Activated T-helper 1 cell treated with anti-CD3 and anti-CD28 coated beads, Interleukin-2, amount 50 U/mL, for 16 hours (primary cell): ENCODE results near the gene HIF1AN.

Experiments used
- DNase-seq, 2 donors: peaks; one replicate each; pipeline ENCODE4 v3.0.0-alpha.2; 2020; ENCODE audit warnings: low read depth in 1 of 2, low spot score in 1 of 2

Gene HIF1AN

GRCh38 chr10:100535715-100536353, at the start of gene HIF1AN:
TSS of gene HIF1AN (plus strand) at chr10:100535943. CDS start at chr10:100535959, 16 bp downstream.
- peak; percentile 66 to 80 for DNase-seq

- no peak for DNase-seq
These were observed 48.2 kb upstream of the HIF1AN start for GRCh38 chr10:100487529-100487928.

DNA sequence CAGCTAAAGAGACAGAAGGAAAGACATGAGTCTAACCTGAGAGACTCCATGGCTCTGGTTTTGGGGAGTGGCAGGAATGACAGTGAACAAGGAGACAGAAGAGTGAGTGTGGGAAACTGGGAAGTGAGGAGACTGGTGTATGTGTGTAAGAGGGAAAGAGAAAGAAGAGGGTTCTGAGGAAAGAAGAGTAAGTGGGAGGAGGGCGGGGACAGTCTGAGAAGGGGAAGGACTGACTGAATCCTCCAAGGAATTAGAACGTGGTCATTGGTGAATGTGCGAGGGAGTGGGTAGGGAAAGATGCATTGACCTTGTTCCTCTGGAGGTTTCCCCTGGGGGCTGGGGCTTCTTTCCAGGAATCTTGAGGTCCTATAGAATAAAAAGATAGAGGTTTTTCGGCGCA, 46.3 kb upstream of the HIF1AN start:
- no peak for DNase-seq

GRCh38 chr10:100490531-100490930, 45.2 kb upstream of the HIF1AN start:
- DNase-seq: no peak

DNA sequence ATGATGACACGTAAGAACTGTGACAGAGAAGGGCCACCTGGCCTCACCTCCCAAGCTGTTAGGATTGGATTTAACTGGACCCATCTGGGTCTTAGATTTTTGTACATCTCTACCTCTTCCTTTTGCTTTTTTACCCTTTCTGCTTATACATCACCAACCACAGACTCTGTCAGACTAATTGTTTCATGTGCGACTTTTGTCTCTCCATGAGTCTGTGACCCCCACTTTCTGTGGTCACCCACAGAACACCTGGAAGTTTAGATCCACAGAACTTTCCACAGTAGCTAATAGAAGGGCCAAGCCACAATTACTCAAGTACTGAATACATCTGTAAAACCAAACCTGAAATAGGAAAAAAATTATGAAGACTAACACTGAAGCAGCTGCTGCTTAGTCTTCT, 39.2 kb upstream of the HIF1AN start:
- no peak for DNase-seq

GRCh38 chr10:100498059-100498458, 37.7 kb upstream of the HIF1AN start:
- DNase-seq: no peak

DNA sequence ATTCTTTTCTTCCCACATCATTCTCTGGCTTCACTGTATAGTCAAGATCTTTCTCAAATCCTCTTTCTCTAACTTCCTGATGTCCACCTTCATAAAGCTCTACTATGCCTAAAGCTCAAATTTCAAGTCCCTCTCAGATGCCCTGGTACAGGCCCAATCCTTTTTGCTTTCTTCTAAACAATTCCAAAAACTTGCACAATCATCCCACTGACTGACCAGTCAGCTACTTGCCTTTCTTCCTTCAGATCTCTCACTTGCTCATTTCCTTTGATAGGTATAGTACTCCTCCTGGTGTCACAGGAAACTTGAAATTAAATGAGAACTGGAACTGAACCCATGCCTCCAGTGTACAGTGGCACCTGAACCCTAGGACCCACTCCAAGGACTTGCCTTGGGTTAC, 34.3 kb upstream of the HIF1AN start:
- DNase-seq: no peak

- DNase-seq: no peak
These were observed 32.7 kb upstream of the HIF1AN start for GRCh38 chr10:100502926-100503494.

- no peak for DNase-seq
These were observed 31.6 kb upstream of the HIF1AN start for GRCh38 chr10:100504096-100504495.

GRCh38 chr10:100505164-100505563, 30.6 kb upstream of the HIF1AN start:
- no peak for DNase-seq

DNA sequence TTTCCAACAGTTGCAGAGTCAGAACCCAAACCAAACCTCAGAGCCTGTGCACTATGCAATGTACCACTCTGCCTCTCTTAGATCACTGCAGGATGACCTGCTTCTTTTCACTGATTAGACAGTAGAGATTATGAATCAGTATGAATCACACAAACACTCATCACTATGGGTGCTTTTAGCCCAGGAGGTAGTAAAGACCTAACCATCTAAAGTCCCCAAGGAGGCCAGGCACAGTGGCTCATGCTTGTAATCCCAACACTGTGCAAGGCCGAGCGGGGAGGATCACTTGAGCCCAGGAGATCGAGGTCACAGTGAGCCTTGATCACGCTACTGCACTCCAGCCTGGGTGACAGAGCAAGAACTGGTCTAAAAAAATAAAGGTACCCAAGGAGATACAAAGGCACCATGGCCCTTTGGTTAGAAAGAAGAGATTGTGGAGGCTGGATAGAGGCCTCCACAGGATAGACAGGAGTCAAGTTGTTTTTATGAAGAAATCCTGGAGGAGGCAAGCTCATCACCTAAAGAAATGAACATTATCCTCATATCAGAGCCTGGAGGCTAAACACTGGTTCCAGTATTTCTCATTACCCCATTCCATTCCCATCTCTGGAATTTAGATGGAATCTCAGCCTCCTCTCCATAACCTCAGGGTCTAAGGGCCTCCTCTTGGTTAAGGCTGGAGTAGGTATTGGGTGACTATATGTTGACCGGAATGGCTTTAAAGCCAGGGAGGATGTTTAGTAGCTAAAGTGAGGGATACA, 29.0 kb upstream of the HIF1AN start:
- no peak for DNase-seq

- no peak for DNase-seq
These were observed 28.4 kb upstream of the HIF1AN start for GRCh38 chr10:100507357-100507732.

- DNase-seq: no peak
These were observed 27.5 kb upstream of the HIF1AN start for GRCh38 chr10:100508266-100508665.

GRCh38 chr10:100508691-100509150, 27.0 kb upstream of the HIF1AN start:
- DNase-seq: no peak

DNA sequence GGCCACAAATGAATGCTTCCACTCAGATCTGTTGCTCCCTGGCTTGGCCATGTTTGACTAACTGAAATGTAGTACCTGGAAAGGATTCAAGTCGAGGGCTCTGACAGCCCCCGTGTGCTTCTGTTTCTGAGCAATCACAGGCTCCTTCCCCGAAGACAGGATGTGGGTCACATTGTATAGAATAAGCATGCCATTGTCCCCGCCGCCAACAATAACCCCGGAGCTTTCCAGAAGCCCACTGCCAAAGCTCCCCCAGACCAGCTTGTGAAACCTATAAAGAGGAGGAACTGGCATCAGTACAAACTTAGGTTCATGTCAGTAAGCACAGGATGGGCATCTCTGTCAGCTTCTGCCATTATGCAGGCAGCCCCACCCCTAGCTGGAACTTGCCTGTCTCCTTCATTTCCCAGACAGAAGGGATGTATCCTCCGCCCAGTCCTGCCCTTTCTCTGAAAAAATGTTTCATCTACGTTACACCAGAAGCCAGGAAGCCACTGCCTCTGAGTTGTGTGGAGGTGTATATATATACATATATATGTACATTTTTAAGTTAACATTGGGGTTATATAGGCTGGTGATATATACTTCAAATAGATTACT, 26.4 kb upstream of the HIF1AN start:
- DNase-seq: peak in 1 of 2 donors; percentile 15

DNA sequence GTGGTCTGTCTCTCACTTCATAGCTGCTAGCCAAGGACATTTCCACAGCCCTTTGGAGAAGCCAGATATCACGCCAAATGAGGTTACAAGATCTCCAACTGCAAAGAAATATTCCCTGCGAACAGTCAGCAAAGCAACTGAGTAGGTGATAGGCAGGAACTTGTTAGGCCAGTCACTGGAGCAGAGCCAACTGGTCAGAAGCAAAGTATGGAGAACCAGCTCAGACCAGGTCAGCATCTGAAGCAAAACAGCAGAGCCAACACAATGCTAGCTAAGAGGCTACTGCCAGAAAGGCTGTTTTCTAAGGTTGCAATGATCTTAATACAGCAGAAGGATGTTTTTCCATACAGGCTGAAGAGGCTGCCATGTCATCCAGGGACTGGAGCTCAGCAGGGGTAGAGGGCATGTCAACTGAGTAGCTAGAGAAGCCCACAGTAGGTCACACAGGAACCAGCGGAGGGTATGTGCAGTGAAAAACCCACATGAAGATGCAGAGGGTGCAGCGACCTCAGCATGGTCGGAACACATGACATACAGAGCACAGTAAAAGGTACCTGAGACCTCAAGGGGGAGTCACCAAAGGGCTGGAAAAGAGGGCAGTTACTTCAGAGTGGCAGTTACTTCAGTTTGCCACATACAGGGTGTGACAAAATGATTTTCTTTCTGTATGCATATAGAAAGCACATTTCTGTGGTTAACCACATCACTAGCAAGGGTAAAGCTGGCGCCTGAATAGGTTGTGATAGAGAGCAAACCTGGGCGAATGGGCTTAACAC, 25.0 kb upstream of the HIF1AN start:
- DNase-seq: peak; percentile 26 to 31

- DNase-seq: no peak
These were observed 20.1 kb upstream of the HIF1AN start for GRCh38 chr10:100515612-100516011.

GRCh38 chr10:100516847-100517246, 18.9 kb upstream of the HIF1AN start:
- DNase-seq: no peak

- DNase-seq: no peak
These were observed 16.9 kb upstream of the HIF1AN start for GRCh38 chr10:100518761-100519241.

- no peak for DNase-seq
These were observed 16.3 kb upstream of the HIF1AN start, which contains the start of gene SEC31B for GRCh38 chr10:100519311-100520051. TSS of gene SEC31B (minus strand) at chr10:100519861. CDS start at chr10:100516952, 2,909 bp downstream.
